ENCODE data around the gene NR5A2.
A peak's percentile ranks its signal among the peaks of the same experiment; 100 is the strongest.

NR5A2 gene

GRCh38 chr1:200150721-200151120 lies 123.2 kb downstream of the NR5A2 start:
- TF ChIP-seq ZFX (IDR thresholded peaks at IDR 0.05; ENCODE audit: borderline replicate concordance) = no peak
- TF ChIP-seq CTCF (IDR thresholded peaks at IDR 0.05) = no peak
- H3K27ac ChIP-seq = peak overlapping the region; percentile 26

- no peak overlapping the region for H3K27ac ChIP-seq
- TF ChIP-seq CTCF (IDR thresholded peaks at IDR 0.05) (no peak), ZFX (IDR thresholded peaks at IDR 0.05; ENCODE audit: borderline replicate concordance) (no peak)
These were observed 124.8 kb downstream of the NR5A2 start for GRCh38 chr1:200152336-200152735.

GRCh38 chr1:200153277-200154055 lies 126.0 kb downstream of the NR5A2 start:
- TF ChIP-seq CTCF (IDR thresholded peaks at IDR 0.05) (no peak), ZFX (IDR thresholded peaks at IDR 0.05; ENCODE audit: borderline replicate concordance) (no peak)
- H3K27ac ChIP-seq = no peak overlapping the region

DNA sequence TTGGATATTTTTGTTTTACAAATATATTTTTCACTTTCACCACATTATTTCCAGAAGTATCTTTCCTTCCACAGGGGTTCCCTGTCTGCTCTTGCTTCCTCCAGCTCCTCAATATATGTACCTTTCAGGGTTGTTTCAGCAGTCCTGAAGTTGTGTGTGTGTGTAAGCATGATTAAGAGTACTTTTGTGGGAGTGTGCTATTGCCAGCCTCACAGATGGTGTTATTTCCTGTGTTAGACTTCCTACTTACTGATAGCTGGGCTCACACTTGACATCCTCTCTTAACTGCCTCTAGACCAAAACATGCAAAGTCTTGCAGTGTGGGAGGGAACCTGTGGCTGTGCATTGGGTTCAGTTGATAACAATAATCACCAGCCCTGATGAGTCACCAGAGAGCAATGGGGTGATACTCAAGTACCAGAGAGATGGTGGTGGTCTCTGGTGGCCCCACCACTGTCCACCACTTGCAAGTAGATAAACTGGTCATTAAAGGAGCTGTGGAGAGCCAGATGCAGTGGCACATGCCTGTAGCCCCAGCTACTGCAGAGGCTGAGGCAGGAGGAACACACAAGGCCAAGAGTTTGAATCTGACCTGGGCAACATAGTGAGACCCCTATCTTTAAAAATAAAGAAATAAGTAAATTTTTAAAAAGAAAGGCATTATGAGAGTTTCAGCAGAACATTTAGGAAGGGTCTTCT lies 126.7 kb downstream of the NR5A2 start:
- H3K27ac ChIP-seq = no peak overlapping the region
- TF ChIP-seq ZFX (IDR thresholded peaks at IDR 0.05; ENCODE audit: borderline replicate concordance) (no peak), CTCF (IDR thresholded peaks at IDR 0.05) (no peak)

DNA sequence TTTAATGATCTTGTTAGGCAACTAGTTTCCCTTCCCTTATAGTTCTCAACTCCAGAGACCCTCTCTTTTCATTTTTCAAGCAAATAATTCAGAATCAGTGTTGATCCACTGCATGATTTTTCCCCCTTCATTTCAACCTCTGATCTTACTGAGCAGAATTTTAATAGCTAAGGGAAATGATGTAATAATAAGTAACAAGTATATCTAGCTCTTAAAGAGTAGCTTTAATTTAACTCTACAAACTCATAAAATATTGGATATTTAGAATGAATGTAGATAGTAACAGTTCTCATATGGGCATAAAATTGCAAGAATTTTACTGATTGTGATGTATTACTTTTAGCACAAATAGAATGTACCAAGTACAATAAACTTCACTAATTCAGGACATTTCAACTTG lies 130.2 kb downstream of the NR5A2 start:
- TF ChIP-seq ZFX (IDR thresholded peaks at IDR 0.05; ENCODE audit: borderline replicate concordance) (no peak), CTCF (IDR thresholded peaks at IDR 0.05) (no peak)
- no peak overlapping the region for H3K27ac ChIP-seq

GRCh38 chr1:200161801-200162200 lies 134.3 kb downstream of the NR5A2 start:
- no peak overlapping the region for H3K27ac ChIP-seq
- TF ChIP-seq ZFX (IDR thresholded peaks at IDR 0.05; ENCODE audit: borderline replicate concordance) (no peak), CTCF (IDR thresholded peaks at IDR 0.05) (no peak)

DNA sequence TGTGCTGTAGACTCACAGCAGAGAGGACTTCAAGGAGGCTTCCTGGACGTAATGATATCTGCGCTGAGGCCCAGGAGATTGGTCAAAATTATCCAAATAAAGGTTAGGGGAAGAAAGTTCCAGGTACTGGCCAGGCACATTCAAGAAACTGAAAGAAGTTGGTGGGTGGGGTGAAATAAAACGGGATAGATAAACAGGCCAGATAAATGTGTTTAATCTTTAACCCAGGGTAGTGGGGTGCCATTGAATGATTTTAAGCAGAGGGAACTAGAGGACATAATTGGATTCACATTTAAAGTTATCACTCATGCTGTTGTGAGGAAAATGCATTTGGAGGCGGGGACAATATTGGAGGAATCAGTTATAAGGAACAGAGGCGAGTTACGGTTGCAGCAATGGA lies 134.7 kb downstream of the NR5A2 start:
- TF ChIP-seq ZFX (IDR thresholded peaks at IDR 0.05; ENCODE audit: borderline replicate concordance) = no peak
- TF ChIP-seq CTCF (IDR thresholded peaks at IDR 0.05) = no peak
- H3K27ac ChIP-seq = no peak overlapping the region

All from 22Rv1 (cell line).